ENCODE measurements around the gene RSPRY1. TPM values are rescaled to one million over a fixed set of nuclear protein-coding genes. Genes with fewer than 3 reads are reported as not detected.

The RSPRY1 gene
- total RNA-seq, result 10 to 100 TPM; 32.2 to 34.2 TPM

GRCh38 chr16:57185945-57186871 is at the start of gene RSPRY1, which contains the start of gene PSME3IP1:
Gene RSPRY1, plus strand, starts transcription at chr16:57186329. Its CDS starts 18,330 bp downstream, at chr16:57204659.
Gene PSME3IP1, minus strand, starts transcription at chr16:57186039. Its CDS starts 12,185 bp downstream, at chr16:57173854.
- H3K4me3 Mint-ChIP-seq, result peak within 1 kb of the TSS; percentile 98
- POLR2A ChIA-PET, result interaction anchor here (0.6 kb wide), 2 partner anchors 325 to 942 kb away, joined by 3 read pairs; no protein-coding TSS in a partner anchor
- H3K4me1 Mint-ChIP-seq, result peaks cover 54% of the 10 kb centered on the region
- CTCF ChIA-PET, result interaction anchor here (0.7 to 2.3 kb wide), 6 partner anchors 10 to 120 kb away, joined by 3 to 11 read pairs (median 4); partner anchors contain the start of gene CPNE2
- peaks cover 2% of the 10 kb centered on the region for H3K9me3 Mint-ChIP-seq
- no peaks in the 10 kb centered on the region for H3K27me3 Mint-ChIP-seq
- H3K36me3 Mint-ChIP-seq (ENCODE audit: low read depth), result peaks cover 18% of the 10 kb centered on the region
- peak; percentile 100 for DNase-seq
- H3K27ac Mint-ChIP-seq, result peak within 1 kb of the TSS; percentile 91

- no peaks in the 10 kb centered on the region for H3K36me3 Mint-ChIP-seq (ENCODE audit: low read depth)
These were observed 49.1 kb upstream of the RSPRY1 start for GRCh38 chr16:57137043-57137442.

GRCh38 chr16:57137566-57138273 is 48.4 kb upstream of the RSPRY1 start:
- Mint-ChIP-seq H3K27ac (peak overlapping the region; percentile 68), H3K27me3 (no peaks in the 10 kb centered on the region), H3K9me3 (no peaks in the 10 kb centered on the region), H3K4me1 (peaks cover 74% of the 10 kb centered on the region), H3K4me3 (no peak overlapping the region), H3K36me3 (ENCODE audit: low read depth) (no peaks in the 10 kb centered on the region)
- CTCF ChIA-PET, result interaction anchor here (0.6 to 1.2 kb wide), 3 partner anchors 10 to 17 kb away, joined by 3 to 4 read pairs (median 3); no protein-coding TSS in a partner anchor
- POLR2A ChIA-PET, result no interaction called here
- DNase-seq, result no peak

More at GRCh38 chr16:57137043-57137442, 49.1 kb upstream of the RSPRY1 start:
- peak overlapping the region; percentile 50 for H3K27ac Mint-ChIP-seq
- peaks cover 72% of the 10 kb centered on the region for H3K4me1 Mint-ChIP-seq
- CTCF ChIA-PET, result interaction anchor here (0.6 to 1.3 kb wide), 5 partner anchors 10 to 53 kb away, joined by 3 to 4 read pairs (median 3); no protein-coding TSS in a partner anchor
- POLR2A ChIA-PET, result no interaction called here
- no peaks in the 10 kb centered on the region for H3K9me3 Mint-ChIP-seq
- no peak for DNase-seq
- H3K4me3 Mint-ChIP-seq, result no peak overlapping the region
- no peaks in the 10 kb centered on the region for H3K27me3 Mint-ChIP-seq

GRCh38 chr16:57138281-57138935 is 47.7 kb upstream of the RSPRY1 start:
- ChIA-PET POLR2A (no interaction called here), CTCF (interaction anchor here (0.6 to 0.7 kb wide), 2 partner anchors 11 to 105 kb away, joined by 3 read pairs; no protein-coding TSS in a partner anchor)
- no peaks in the 10 kb centered on the region for H3K9me3 Mint-ChIP-seq
- H3K4me3 Mint-ChIP-seq, result no peak overlapping the region
- peaks cover 75% of the 10 kb centered on the region for H3K4me1 Mint-ChIP-seq
- no peaks in the 10 kb centered on the region for H3K36me3 Mint-ChIP-seq (ENCODE audit: low read depth)
- H3K27me3 Mint-ChIP-seq, result no peaks in the 10 kb centered on the region
- DNase-seq, result no peak
- peak overlapping the region; percentile 68 for H3K27ac Mint-ChIP-seq

GRCh38 chr16:57140931-57141668 is 45.0 kb upstream of the RSPRY1 start:
- ChIA-PET CTCF (interaction anchor here (0.6 to 2.2 kb wide), 6 partner anchors 10 to 159 kb away, joined by 3 to 6 read pairs (median 4); no protein-coding TSS in a partner anchor), POLR2A (no interaction called here)
- Mint-ChIP-seq H3K4me3 (no peak overlapping the region), H3K9me3 (no peaks in the 10 kb centered on the region), H3K27me3 (no peaks in the 10 kb centered on the region), H3K27ac (peak overlapping the region; percentile 92), H3K36me3 (ENCODE audit: low read depth) (no peaks in the 10 kb centered on the region), H3K4me1 (peaks cover 48% of the 10 kb centered on the region)
- no peak for DNase-seq

GRCh38 chr16:57141822-57142631 is 44.1 kb upstream of the RSPRY1 start:
- Mint-ChIP-seq H3K4me1 (peaks cover 44% of the 10 kb centered on the region), H3K27me3 (no peaks in the 10 kb centered on the region), H3K4me3 (peak overlapping the region; percentile 25), H3K27ac (peak overlapping the region; percentile 92), H3K36me3 (ENCODE audit: low read depth) (no peaks in the 10 kb centered on the region), H3K9me3 (no peaks in the 10 kb centered on the region)
- peak; percentile 28 for DNase-seq
- POLR2A ChIA-PET, result interaction anchor here (1.5 kb wide), 1 partner anchor 13 kb away, joined by 3 read pairs; no protein-coding TSS in a partner anchor
- CTCF ChIA-PET, result interaction anchor here (0.6 to 2.2 kb wide), 5 partner anchors 9 to 158 kb away, joined by 3 to 6 read pairs (median 4); no protein-coding TSS in a partner anchor

GRCh38 chr16:57143149-57143921 is 42.8 kb upstream of the RSPRY1 start:
- DNase-seq, result no peak
- Mint-ChIP-seq H3K4me3 (no peak overlapping the region), H3K9me3 (no peaks in the 10 kb centered on the region), H3K27ac (no peak overlapping the region), H3K4me1 (peaks cover 45% of the 10 kb centered on the region), H3K27me3 (no peaks in the 10 kb centered on the region), H3K36me3 (ENCODE audit: low read depth) (no peaks in the 10 kb centered on the region)
- POLR2A ChIA-PET, result interaction anchor here (1.5 kb wide), 1 partner anchor 14 kb away, joined by 3 read pairs; no protein-coding TSS in a partner anchor
- CTCF ChIA-PET, result interaction anchor here (1.2 to 2.4 kb wide), 3 partner anchors 9 to 32 kb away, joined by 3 to 13 read pairs (median 3); no protein-coding TSS in a partner anchor

GRCh38 chr16:57144027-57144426 is 42.1 kb upstream of the RSPRY1 start:
- Mint-ChIP-seq H3K27me3 (no peaks in the 10 kb centered on the region), H3K27ac (no peak overlapping the region), H3K4me1 (peaks cover 46% of the 10 kb centered on the region), H3K9me3 (no peaks in the 10 kb centered on the region), H3K36me3 (ENCODE audit: low read depth) (no peaks in the 10 kb centered on the region), H3K4me3 (no peak overlapping the region)
- CTCF ChIA-PET, result interaction anchor here (1.0 to 2.4 kb wide), 6 partner anchors 9 to 47 kb away, joined by 3 to 13 read pairs (median 3); no protein-coding TSS in a partner anchor
- DNase-seq, result no peak
- POLR2A ChIA-PET, result no interaction called here

GRCh38 chr16:57145046-57146021 is 40.8 kb upstream of the RSPRY1 start:
- peaks cover 36% of the 10 kb centered on the region for H3K4me1 Mint-ChIP-seq
- H3K9me3 Mint-ChIP-seq, result no peaks in the 10 kb centered on the region
- CTCF ChIA-PET, result interaction anchor here (1.0 to 2.4 kb wide), 6 partner anchors 11 to 52 kb away, joined by 3 to 13 read pairs (median 3); partner anchors contain the start of gene CPNE2
- POLR2A ChIA-PET, result interaction anchor here (0.6 kb wide), 1 partner anchor 293 kb away, joined by 4 read pairs; no protein-coding TSS in a partner anchor
- no peak overlapping the region for H3K27ac Mint-ChIP-seq
- no peak overlapping the region for H3K4me3 Mint-ChIP-seq
- no peaks in the 10 kb centered on the region for H3K36me3 Mint-ChIP-seq (ENCODE audit: low read depth)
- DNase-seq, result no peak
- H3K27me3 Mint-ChIP-seq, result no peaks in the 10 kb centered on the region
